Peyer's patch (tissue), 4 donors: ENCODE data around the gene TLCD2.

Experiments used
- POLR2A ChIP-seq, 2 donors: fragments of 450-650 bp; IDR thresholded peaks; one replicate each; pipeline ENCODE4 v1.5.1; 2017; ENCODE audit warnings: antibody characterized with exemption in 2 of 2, mild to moderate bottlenecking in 2 of 2, moderate library complexity in 2 of 2
- TF ChIP-seq, protein P1 (sequence below), 6 experiments: fragments of 450-650 bp in 4 of 6; fragments of 200-600 bp in 2 of 6; sonication (generic) in 1 of 6; IDR thresholded peaks; one replicate each; pipeline ENCODE4 v1.5.1; 2017 to 2019; ENCODE audit warnings: antibody characterized with exemption in 6 of 6, mild to moderate bottlenecking in 3 of 6, moderate library complexity in 1 of 6

DNA sequence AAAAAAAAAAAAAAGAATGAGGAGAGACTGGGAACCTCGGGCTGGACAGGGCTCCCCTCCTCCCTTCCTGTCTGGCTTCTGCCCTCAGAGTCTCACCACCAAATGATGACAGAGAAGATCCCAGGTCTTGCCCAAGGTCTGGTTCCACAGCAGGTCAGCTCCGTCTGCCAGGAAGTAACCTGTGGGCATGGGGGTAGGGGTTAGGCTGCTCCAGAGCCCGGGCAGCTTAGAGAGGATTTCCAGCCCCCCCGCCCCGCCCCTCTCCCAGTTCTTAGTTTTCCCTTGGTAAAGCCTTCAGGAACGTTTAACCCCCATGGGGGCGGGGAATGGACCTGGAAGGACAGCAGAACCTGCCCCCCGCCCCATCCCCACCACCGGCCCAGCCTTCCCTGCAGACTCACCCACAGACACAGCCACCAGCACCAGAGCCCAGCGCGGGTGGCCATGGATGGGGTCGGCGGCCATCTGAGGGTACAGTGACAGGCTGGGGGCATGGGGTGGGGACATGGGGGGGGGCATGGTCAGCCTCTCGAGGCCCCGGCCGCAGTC, 700 bp downstream of the TLCD2 start:
- TF ChIP-seq, protein P1, sequence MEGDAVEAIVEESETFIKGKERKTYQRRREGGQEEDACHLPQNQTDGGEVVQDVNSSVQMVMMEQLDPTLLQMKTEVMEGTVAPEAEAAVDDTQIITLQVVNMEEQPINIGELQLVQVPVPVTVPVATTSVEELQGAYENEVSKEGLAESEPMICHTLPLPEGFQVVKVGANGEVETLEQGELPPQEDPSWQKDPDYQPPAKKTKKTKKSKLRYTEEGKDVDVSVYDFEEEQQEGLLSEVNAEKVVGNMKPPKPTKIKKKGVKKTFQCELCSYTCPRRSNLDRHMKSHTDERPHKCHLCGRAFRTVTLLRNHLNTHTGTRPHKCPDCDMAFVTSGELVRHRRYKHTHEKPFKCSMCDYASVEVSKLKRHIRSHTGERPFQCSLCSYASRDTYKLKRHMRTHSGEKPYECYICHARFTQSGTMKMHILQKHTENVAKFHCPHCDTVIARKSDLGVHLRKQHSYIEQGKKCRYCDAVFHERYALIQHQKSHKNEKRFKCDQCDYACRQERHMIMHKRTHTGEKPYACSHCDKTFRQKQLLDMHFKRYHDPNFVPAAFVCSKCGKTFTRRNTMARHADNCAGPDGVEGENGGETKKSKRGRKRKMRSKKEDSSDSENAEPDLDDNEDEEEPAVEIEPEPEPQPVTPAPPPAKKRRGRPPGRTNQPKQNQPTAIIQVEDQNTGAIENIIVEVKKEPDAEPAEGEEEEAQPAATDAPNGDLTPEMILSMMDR (IDR thresholded peaks at IDR 0.05), result no peak
- TF ChIP-seq POLR2A (IDR thresholded peaks at IDR 0.05), result peak in 1 of 2 donors; percentile 19
